Type B pancreatic cell (in vitro differentiated cells): Measurements from ENCODE around the gene GALNT15. TPM values are rescaled to one million over a fixed set of nuclear protein-coding genes. Genes with fewer than 3 reads are reported as not detected.

Source experiments
- DNase-seq: peaks from one replicate; pipeline ENCODE4 v3.0.0; 2021; ENCODE audit warnings: mixed read lengths; ENCODE audit not compliant: unreplicated experiment; ENCODE audit errors: extremely low spot score
- H3K27ac Mint-ChIP-seq: 2 replicates; pipeline ENCODE4 v1.8.0; 2021; ENCODE audit warnings: mild to moderate bottlenecking, mixed read lengths
- H3K27me3 Mint-ChIP-seq: 2 replicates; pipeline ENCODE4 v1.8.0; 2021; ENCODE audit warnings: mixed read lengths
- H3K36me3 Mint-ChIP-seq: 2 replicates; pipeline ENCODE4 v1.8.0; 2021; ENCODE audit warnings: mixed read lengths
- H3K4me1 Mint-ChIP-seq: one replicate; pipeline ENCODE4 v1.8.0; 2021; ENCODE audit warnings: mixed read lengths; ENCODE audit not compliant: unreplicated experiment
- H3K4me3 Mint-ChIP-seq: 2 replicates; pipeline ENCODE4 v1.8.0; 2021; ENCODE audit warnings: mild to moderate bottlenecking, mixed read lengths
- H3K9me3 Mint-ChIP-seq: 2 replicates; pipeline ENCODE4 v1.8.0; 2021; ENCODE audit warnings: mixed read lengths
- total RNA-seq: library from RNA; stranded (reverse); gene quantifications from 2 replicates; pipeline ENCODE4 v1.2.1, GENCODE V29; 2021; ENCODE audit warnings: low replicate concordance
- TF ChIP-seq, protein P1 (sequence below): fragments of 200-600 bp; sonication (generic); conservative IDR thresholded peaks from 2 replicates; pipeline ENCODE4 v1.5.0; 2021; ENCODE audit warnings: antibody characterized with exemption, mild to moderate bottlenecking

Gene GALNT15
- total RNA-seq, 1 donor from 2014 or later, result 0.17 TPM

DNA sequence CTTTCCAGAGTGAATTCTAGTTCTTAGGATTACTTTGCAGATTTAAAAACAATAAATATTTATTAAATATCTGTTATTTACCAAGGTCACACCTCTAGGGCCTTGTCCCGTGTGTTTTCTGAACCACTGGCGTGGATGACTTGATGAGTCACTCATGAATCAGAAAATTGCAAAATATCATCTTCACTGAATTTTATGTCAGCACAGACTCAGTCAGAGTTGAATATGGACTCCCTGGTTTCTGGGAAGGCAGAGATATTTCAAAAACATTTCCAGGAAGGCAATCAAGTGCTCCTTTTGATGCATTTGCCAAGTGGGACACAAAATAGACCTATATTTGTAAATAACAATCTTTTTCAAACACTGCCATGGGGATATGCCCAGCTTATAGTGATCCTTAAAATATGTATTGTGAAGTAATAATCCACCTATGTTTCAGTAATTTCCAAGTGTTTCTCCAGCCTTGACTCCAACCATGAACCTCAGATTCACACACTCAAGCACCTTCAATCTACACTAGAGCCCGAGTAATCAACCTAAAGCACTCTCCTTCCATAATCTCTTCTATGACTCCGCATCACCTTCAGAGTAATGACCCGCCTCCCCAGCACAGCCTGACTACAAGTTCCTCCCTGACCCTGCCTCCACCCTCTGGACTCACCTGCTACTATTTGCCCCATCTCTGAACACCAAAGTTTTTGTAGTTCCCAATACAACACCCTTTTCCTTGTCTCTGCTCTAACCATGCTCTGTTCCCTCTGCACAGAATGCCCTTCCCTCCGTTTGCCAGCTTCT, 65.9 kb downstream of the GALNT15 start:
- H3K36me3 Mint-ChIP-seq, result no peaks in the 10 kb centered on the region
- DNase-seq, result no peak
- peaks cover 9% of the 10 kb centered on the region for H3K4me1 Mint-ChIP-seq
- H3K4me3 Mint-ChIP-seq, result no peak overlapping the region
- peaks cover 9% of the 10 kb centered on the region for H3K27me3 Mint-ChIP-seq
- no peaks in the 10 kb centered on the region for H3K9me3 Mint-ChIP-seq
- peak overlapping the region; percentile 24 for H3K27ac Mint-ChIP-seq
- TF ChIP-seq, protein P1, sequence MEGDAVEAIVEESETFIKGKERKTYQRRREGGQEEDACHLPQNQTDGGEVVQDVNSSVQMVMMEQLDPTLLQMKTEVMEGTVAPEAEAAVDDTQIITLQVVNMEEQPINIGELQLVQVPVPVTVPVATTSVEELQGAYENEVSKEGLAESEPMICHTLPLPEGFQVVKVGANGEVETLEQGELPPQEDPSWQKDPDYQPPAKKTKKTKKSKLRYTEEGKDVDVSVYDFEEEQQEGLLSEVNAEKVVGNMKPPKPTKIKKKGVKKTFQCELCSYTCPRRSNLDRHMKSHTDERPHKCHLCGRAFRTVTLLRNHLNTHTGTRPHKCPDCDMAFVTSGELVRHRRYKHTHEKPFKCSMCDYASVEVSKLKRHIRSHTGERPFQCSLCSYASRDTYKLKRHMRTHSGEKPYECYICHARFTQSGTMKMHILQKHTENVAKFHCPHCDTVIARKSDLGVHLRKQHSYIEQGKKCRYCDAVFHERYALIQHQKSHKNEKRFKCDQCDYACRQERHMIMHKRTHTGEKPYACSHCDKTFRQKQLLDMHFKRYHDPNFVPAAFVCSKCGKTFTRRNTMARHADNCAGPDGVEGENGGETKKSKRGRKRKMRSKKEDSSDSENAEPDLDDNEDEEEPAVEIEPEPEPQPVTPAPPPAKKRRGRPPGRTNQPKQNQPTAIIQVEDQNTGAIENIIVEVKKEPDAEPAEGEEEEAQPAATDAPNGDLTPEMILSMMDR, result no peak

DNA sequence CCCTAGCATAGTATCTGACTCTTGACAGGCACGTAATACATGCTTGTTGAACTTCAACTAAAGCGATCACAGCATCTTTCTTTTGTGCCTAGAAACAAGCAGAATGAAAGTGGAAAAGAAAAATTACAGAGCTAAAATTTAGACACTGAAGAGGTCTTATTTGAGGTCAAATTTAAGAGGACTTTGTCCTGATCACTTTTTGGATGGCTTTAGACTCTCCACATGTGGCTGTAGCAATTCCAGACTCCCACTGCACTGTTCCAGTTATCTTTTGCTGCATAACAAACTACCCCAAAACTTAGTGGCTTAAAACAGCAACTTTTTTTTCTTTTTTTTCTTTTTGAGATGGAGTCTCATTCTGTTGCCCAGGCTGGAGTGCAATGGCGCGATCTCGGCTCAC, 66.7 kb downstream of the GALNT15 start:
- H3K36me3 Mint-ChIP-seq, result no peaks in the 10 kb centered on the region

DNA sequence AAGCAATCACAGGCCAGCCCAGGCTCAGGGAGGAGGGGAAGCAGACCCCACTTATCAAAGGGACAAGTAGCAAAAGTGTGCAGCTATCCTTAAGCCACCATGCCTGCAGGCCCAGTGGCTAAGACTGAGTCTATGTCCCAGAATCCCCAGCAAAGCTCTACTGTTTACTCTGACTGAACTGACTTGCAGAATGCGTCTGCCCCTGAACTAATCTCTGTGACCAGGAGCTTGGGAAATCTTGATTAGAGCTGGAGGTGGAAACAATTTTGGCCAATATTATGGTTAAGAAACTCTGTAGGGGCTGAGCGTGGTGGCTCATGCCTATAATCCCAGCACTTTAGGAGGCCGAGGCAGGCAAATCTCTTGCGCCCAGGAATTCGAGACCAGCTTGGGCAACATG, 67.7 kb downstream of the GALNT15 start:
- Mint-ChIP-seq H3K27ac (no peak overlapping the region), H3K36me3 (no peaks in the 10 kb centered on the region), H3K4me1 (peaks cover 10% of the 10 kb centered on the region), H3K27me3 (peaks cover 9% of the 10 kb centered on the region), H3K4me3 (no peak overlapping the region), H3K9me3 (no peaks in the 10 kb centered on the region)
- TF ChIP-seq, protein P1, result no peak
- DNase-seq, result no peak

More for the DNA sequence above, 66.7 kb downstream of the GALNT15 start:
- TF ChIP-seq, protein P1, result no peak
- Mint-ChIP-seq H3K9me3 (no peaks in the 10 kb centered on the region), H3K27ac (no peak overlapping the region), H3K4me3 (no peak overlapping the region), H3K27me3 (peaks cover 9% of the 10 kb centered on the region), H3K4me1 (peaks cover 9% of the 10 kb centered on the region)
- no peak for DNase-seq

DNA sequence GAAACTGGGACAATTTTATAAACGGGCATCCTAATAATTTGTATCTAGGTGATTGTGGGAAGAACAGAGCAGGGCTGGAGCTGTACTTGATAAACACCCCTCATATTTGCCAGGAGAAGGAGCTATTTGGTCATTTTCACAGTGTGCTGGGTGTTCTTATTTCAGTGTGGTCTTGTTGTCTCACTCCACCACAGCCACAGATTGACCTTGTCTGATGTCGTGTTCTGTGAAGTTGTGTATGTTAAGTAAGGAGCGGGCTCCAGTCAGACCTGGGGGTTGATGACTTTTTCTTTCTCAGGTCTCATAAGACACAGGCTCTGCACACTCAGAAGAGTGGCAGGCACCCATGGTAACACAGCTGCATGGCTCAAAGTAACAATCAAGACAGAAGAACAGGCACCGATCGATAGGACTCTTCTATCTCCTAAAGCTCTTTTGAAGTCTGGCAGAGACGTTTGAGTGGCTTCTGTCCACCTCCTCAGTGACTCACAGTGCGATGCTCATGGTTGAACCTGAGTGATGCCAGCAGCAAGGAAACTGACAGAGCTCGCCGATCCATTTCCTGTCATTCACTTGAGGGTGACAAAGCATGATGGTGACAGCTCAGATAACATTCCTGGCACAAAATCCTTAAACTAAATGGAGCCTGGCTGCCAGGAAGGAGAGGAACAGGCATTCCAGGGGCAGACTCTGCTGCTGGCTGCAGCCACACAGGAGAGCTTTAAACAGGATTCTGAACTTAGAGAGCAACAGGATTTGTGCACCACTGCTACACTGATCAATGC, 69.4 kb downstream of the GALNT15 start:
- no peak overlapping the region for H3K27ac Mint-ChIP-seq
- TF ChIP-seq, protein P1, result no peak
- DNase-seq, result no peak

DNA sequence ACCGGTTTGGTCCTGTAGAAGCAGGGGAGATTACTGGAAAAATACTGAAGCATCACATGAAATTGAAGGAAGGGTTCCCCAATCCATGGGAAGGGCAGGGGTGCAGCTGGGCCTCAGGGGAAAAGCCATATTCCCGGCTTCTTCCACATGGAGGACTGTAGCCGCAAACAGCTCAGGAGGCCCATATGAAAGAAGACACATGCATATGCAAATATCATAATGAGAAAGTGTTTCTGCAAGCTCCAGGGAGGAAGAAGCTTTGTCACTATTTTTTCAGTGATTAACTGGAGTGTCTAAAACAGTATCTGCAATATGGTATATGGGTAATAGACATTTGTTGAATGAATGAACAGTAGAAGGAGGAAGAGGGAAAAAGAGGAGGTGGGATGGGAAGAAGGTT, 71.1 kb downstream of the GALNT15 start:
- TF ChIP-seq, protein P1, result no peak
- no peaks in the 10 kb centered on the region for H3K9me3 Mint-ChIP-seq
- no peak overlapping the region for H3K27ac Mint-ChIP-seq
- no peaks in the 10 kb centered on the region for H3K36me3 Mint-ChIP-seq
- H3K27me3 Mint-ChIP-seq, result peaks cover 14% of the 10 kb centered on the region
- peaks cover 10% of the 10 kb centered on the region for H3K4me1 Mint-ChIP-seq
- H3K4me3 Mint-ChIP-seq, result no peak overlapping the region
- DNase-seq, result no peak

More for the DNA sequence above, 69.4 kb downstream of the GALNT15 start:
- Mint-ChIP-seq H3K4me3 (no peak overlapping the region), H3K36me3 (no peaks in the 10 kb centered on the region), H3K4me1 (peaks cover 13% of the 10 kb centered on the region), H3K27me3 (peaks cover 15% of the 10 kb centered on the region), H3K9me3 (no peaks in the 10 kb centered on the region)
